Stimulated activated CD4-positive, alpha-beta T cell treated with anti-CD3 and anti-CD28 coated beads, Interleukin-12 subunit alpha, Interleukin-12 subunit beta, amount 100 ng/mL, for 4 hours (primary cell): ENCODE results near the gene TEAD1.

Source experiments
- DNase-seq: peaks from one replicate; pipeline ENCODE4 v3.0.0-alpha.2; 2020

TEAD1 gene

GRCh38 chr11:12715941-12716340 is 41.7 kb downstream of the TEAD1 start:
- no peak for DNase-seq

- no peak for DNase-seq
Observed at GRCh38 chr11:12716816-12717215, 42.6 kb downstream of the TEAD1 start.

- DNase-seq = no peak
Observed at GRCh38 chr11:12717851-12718291, 43.6 kb downstream of the TEAD1 start.

GRCh38 chr11:12719221-12719620 is 45.0 kb downstream of the TEAD1 start:
- no peak for DNase-seq

GRCh38 chr11:12721816-12722604 is 47.8 kb downstream of the TEAD1 start:
- no peak for DNase-seq

GRCh38 chr11:12723421-12724300 is 49.4 kb downstream of the TEAD1 start:
- no peak for DNase-seq

- no peak for DNase-seq
Observed at GRCh38 chr11:12724301-12725054, 50.3 kb downstream of the TEAD1 start.

GRCh38 chr11:12725055-12725862 is 51.0 kb downstream of the TEAD1 start:
- DNase-seq = no peak

GRCh38 chr11:12725863-12726682 is 51.9 kb downstream of the TEAD1 start:
- no peak for DNase-seq

- no peak for DNase-seq
Observed at GRCh38 chr11:12727563-12728211, 53.5 kb downstream of the TEAD1 start.

GRCh38 chr11:12728417-12728816 is 54.2 kb downstream of the TEAD1 start:
- no peak for DNase-seq

GRCh38 chr11:12729941-12730340 is 55.7 kb downstream of the TEAD1 start:
- DNase-seq = no peak

GRCh38 chr11:12731841-12732336 is 57.7 kb downstream of the TEAD1 start:
- DNase-seq = no peak

- no peak for DNase-seq
Observed at GRCh38 chr11:12733091-12733490, 58.9 kb downstream of the TEAD1 start.

GRCh38 chr11:12734625-12735024 is 60.4 kb downstream of the TEAD1 start:
- DNase-seq = no peak

GRCh38 chr11:12735262-12735661 is 61.0 kb downstream of the TEAD1 start:
- no peak for DNase-seq

GRCh38 chr11:12737024-12737423 is 62.8 kb downstream of the TEAD1 start:
- no peak for DNase-seq

GRCh38 chr11:12741671-12742216 is 67.5 kb downstream of the TEAD1 start:
- DNase-seq = no peak

GRCh38 chr11:12743834-12744449 is 69.7 kb downstream of the TEAD1 start:
- DNase-seq = no peak
